ENCODE measurements around the gene ACTR3.

The ACTR3 gene

DNA sequence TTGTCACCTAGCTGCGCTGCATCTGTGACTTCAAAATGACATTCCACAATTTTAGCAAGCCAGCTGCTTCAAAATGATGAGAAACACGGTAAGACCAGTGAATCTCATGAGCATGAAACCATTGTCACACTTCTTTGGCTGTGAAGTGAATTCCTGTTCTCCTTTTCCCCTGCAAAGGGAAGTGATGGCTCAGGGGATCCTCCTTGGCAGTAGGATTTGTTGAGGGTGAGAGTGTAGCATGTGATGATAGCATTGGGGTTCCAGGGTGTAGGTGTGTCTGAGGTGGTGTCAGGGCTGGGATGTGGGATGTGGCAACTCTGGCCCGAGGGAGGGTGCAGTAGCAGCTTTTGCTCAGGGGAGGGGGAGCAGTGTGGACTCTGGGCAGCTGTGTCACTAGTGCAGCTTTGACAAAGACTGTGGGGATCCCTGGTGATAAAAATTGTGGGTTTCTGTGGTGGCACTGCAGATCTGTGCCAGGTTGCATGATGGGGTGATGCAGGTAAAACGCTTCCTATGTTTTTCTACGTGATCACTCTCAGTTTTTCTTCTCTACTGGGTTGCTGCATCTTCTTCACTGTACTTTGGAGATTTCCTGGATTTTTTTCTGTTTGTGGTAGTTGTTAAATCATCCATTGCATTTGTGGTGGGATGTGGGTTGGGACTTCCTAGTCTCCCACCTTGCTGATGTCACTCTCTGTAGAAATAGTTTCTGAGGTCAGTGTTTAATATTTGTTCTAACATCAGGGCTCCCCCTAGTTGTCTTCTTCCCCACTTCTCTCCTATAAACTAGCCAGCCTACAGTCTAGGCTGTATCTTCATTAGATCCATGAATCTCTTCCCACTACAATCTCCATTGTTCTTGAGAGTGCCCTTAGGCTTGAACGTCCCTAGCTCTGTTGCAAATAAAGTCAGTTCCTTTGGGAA is 107.0 kb downstream of the ACTR3 start:
- Histone ChIP-seq H3K36me3 (ENCODE audit: control insufficient read depth in 4 of 4, insufficient read depth in 4 of 4, low read length in 3 of 4) (no peaks in the 10 kb centered on the region), H3K4me1 (ENCODE audit: control extremely low read depth in 1 of 4, control insufficient read depth in 4 of 4, insufficient read depth in 4 of 4, low read length in 3 of 4) (no peaks in the 10 kb centered on the region), H3K4me3 (ENCODE audit: control insufficient read depth in 1 of 7, extremely low read depth in 1 of 7, insufficient read depth in 4 of 7, low read depth in 2 of 7, low read length in 6 of 7) (no peak overlapping the region), H3K27me3 (replicated peaks in 2 of 5; ENCODE audit: control insufficient read depth in 4 of 5, insufficient read depth in 5 of 5, low read length in 4 of 5) (peaks cover 0 to 5% (median 1%) of the 10 kb centered on the region in 5 experiments), H3K9me3 (ENCODE audit: control extremely low read depth in 1 of 5, control insufficient read depth in 4 of 5, insufficient read depth in 2 of 5, low read depth in 1 of 5, low read length in 4 of 5) (no peaks in the 10 kb centered on the region), H3K27ac (ENCODE audit: insufficient read depth in 1 of 2, low read depth in 1 of 2, low read length in 2 of 2, poor library complexity in 1 of 2, severe bottlenecking in 2 of 2) (no peak overlapping the region)
- POLR2A ChIA-PET = no interaction called here
- CTCF ChIA-PET = no interaction called here
- no peak for DNase-seq
- WGBS (ENCODE audit: insufficient coverage) = 67% methylated on average over 3 of the region's 6 CpGs

GRCh38 chr2:114001152-114001551 is 111.3 kb downstream of the ACTR3 start:
- ChIA-PET CTCF (no interaction called here), POLR2A (no interaction called here)
- 82% methylated on average over 3 of the region's 5 CpGs for WGBS (ENCODE audit: insufficient coverage)

GRCh38 chr2:114001937-114002336 is 112.0 kb downstream of the ACTR3 start:
- POLR2A ChIA-PET = no interaction called here
- no peak overlapping the region for H3K4me3 ChIP-seq (ENCODE audit: control insufficient read depth in 1 of 7, extremely low read depth in 1 of 7, insufficient read depth in 4 of 7, low read depth in 2 of 7, low read length in 6 of 7)
- H3K27ac ChIP-seq (ENCODE audit: insufficient read depth in 1 of 2, low read depth in 1 of 2, low read length in 2 of 2, poor library complexity in 1 of 2, severe bottlenecking in 2 of 2) = no peak overlapping the region
- CTCF ChIA-PET = no interaction called here
- H3K9me3 ChIP-seq (ENCODE audit: control extremely low read depth in 1 of 5, control insufficient read depth in 4 of 5, insufficient read depth in 2 of 5, low read depth in 1 of 5, low read length in 4 of 5) = no peaks in the 10 kb centered on the region
- peaks cover 0 to 6% (median 2%) of the 10 kb centered on the region in 5 experiments for H3K27me3 ChIP-seq (replicated peaks in 2 of 5; ENCODE audit: control insufficient read depth in 4 of 5, insufficient read depth in 5 of 5, low read length in 4 of 5)
- WGBS (ENCODE audit: insufficient coverage) = 100% methylated on average over 2 of the region's 2 CpGs
- H3K4me1 ChIP-seq (ENCODE audit: control extremely low read depth in 1 of 4, control insufficient read depth in 4 of 4, insufficient read depth in 4 of 4, low read length in 3 of 4) = no peaks in the 10 kb centered on the region
- H3K36me3 ChIP-seq (ENCODE audit: control insufficient read depth in 4 of 4, insufficient read depth in 4 of 4, low read length in 3 of 4) = no peaks in the 10 kb centered on the region
- no peak for DNase-seq

More at GRCh38 chr2:114001152-114001551, 111.3 kb downstream of the ACTR3 start:
- H3K27me3 ChIP-seq (replicated peaks in 2 of 5; ENCODE audit: control insufficient read depth in 4 of 5, insufficient read depth in 5 of 5, low read length in 4 of 5) = peaks cover 0 to 5% (median 2%) of the 10 kb centered on the region in 5 experiments
- H3K27ac ChIP-seq (ENCODE audit: insufficient read depth in 1 of 2, low read depth in 1 of 2, low read length in 2 of 2, poor library complexity in 1 of 2, severe bottlenecking in 2 of 2) = no peak overlapping the region
- H3K4me1 ChIP-seq (ENCODE audit: control extremely low read depth in 1 of 4, control insufficient read depth in 4 of 4, insufficient read depth in 4 of 4, low read length in 3 of 4) = no peaks in the 10 kb centered on the region
- H3K9me3 ChIP-seq (ENCODE audit: control extremely low read depth in 1 of 5, control insufficient read depth in 4 of 5, insufficient read depth in 2 of 5, low read depth in 1 of 5, low read length in 4 of 5) = no peaks in the 10 kb centered on the region
- DNase-seq = no peak
- no peaks in the 10 kb centered on the region for H3K36me3 ChIP-seq (ENCODE audit: control insufficient read depth in 4 of 4, insufficient read depth in 4 of 4, low read length in 3 of 4)
- H3K4me3 ChIP-seq (ENCODE audit: control insufficient read depth in 1 of 7, extremely low read depth in 1 of 7, insufficient read depth in 4 of 7, low read depth in 2 of 7, low read length in 6 of 7) = no peak overlapping the region

GRCh38 chr2:114005110-114005783 is 115.4 kb downstream of the ACTR3 start:
- Histone ChIP-seq H3K4me3 (ENCODE audit: control insufficient read depth in 1 of 7, extremely low read depth in 1 of 7, insufficient read depth in 4 of 7, low read depth in 2 of 7, low read length in 6 of 7) (no peak overlapping the region), H3K27me3 (replicated peaks in 2 of 5; ENCODE audit: control insufficient read depth in 4 of 5, insufficient read depth in 5 of 5, low read length in 4 of 5) (peaks cover 0 to 4% (median 2%) of the 10 kb centered on the region in 5 experiments), H3K9me3 (ENCODE audit: control extremely low read depth in 1 of 5, control insufficient read depth in 4 of 5, insufficient read depth in 2 of 5, low read depth in 1 of 5, low read length in 4 of 5) (no peaks in the 10 kb centered on the region), H3K27ac (ENCODE audit: insufficient read depth in 1 of 2, low read depth in 1 of 2, low read length in 2 of 2, poor library complexity in 1 of 2, severe bottlenecking in 2 of 2) (no peak overlapping the region), H3K36me3 (ENCODE audit: control insufficient read depth in 4 of 4, insufficient read depth in 4 of 4, low read length in 3 of 4) (no peaks in the 10 kb centered on the region), H3K4me1 (ENCODE audit: control extremely low read depth in 1 of 4, control insufficient read depth in 4 of 4, insufficient read depth in 4 of 4, low read length in 3 of 4) (no peaks in the 10 kb centered on the region)
- no CpG with 5 or more reads among the region's 5 CpGs for WGBS (ENCODE audit: insufficient coverage)
- ChIA-PET CTCF (no interaction called here), POLR2A (no interaction called here)
- DNase-seq = no peak

DNA sequence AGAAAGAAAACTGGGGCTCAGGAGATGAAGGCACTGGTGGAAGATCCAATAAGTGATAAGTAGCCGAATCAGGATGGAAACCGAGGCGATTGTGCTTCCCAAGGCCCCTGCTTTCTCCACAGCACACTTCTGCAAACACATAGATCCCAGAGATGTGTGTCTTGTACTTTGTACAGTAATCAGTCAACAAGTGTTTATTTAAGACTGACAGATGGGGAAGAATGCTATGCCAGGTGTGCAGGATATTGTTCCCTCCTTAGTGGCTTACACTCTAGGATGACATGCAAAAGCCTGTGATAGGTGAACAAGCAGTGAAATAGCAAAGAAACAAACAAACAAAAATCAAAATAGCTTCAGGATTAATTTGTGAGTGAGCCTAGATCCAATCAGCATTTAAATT is 116.6 kb downstream of the ACTR3 start:
- Histone ChIP-seq H3K4me1 (ENCODE audit: control extremely low read depth in 1 of 4, control insufficient read depth in 4 of 4, insufficient read depth in 4 of 4, low read length in 3 of 4) (no peaks in the 10 kb centered on the region), H3K4me3 (ENCODE audit: control insufficient read depth in 1 of 7, extremely low read depth in 1 of 7, insufficient read depth in 4 of 7, low read depth in 2 of 7, low read length in 6 of 7) (no peak overlapping the region), H3K9me3 (ENCODE audit: control extremely low read depth in 1 of 5, control insufficient read depth in 4 of 5, insufficient read depth in 2 of 5, low read depth in 1 of 5, low read length in 4 of 5) (no peaks in the 10 kb centered on the region), H3K27ac (ENCODE audit: insufficient read depth in 1 of 2, low read depth in 1 of 2, low read length in 2 of 2, poor library complexity in 1 of 2, severe bottlenecking in 2 of 2) (no peak overlapping the region), H3K27me3 (replicated peaks in 2 of 5; ENCODE audit: control insufficient read depth in 4 of 5, insufficient read depth in 5 of 5, low read length in 4 of 5) (peaks cover 0 to 4% (median 2%) of the 10 kb centered on the region in 5 experiments), H3K36me3 (ENCODE audit: control insufficient read depth in 4 of 4, insufficient read depth in 4 of 4, low read length in 3 of 4) (no peaks in the 10 kb centered on the region)
- ChIA-PET CTCF (no interaction called here), POLR2A (no interaction called here)
- WGBS (ENCODE audit: insufficient coverage) = no CpG with 5 or more reads among the region's 3 CpGs
- no peak for DNase-seq

- H3K4me1 ChIP-seq (ENCODE audit: control extremely low read depth in 1 of 4, control insufficient read depth in 4 of 4, insufficient read depth in 4 of 4, low read length in 3 of 4) = no peaks in the 10 kb centered on the region
- no CpG with 5 or more reads among the region's 3 CpGs for WGBS (ENCODE audit: insufficient coverage)
- H3K27ac ChIP-seq (ENCODE audit: insufficient read depth in 1 of 2, low read depth in 1 of 2, low read length in 2 of 2, poor library complexity in 1 of 2, severe bottlenecking in 2 of 2) = no peak overlapping the region
- H3K9me3 ChIP-seq (ENCODE audit: control extremely low read depth in 1 of 5, control insufficient read depth in 4 of 5, insufficient read depth in 2 of 5, low read depth in 1 of 5, low read length in 4 of 5) = no peaks in the 10 kb centered on the region
- ChIA-PET CTCF (no interaction called here), POLR2A (no interaction called here)
- H3K27me3 ChIP-seq (replicated peaks in 2 of 5; ENCODE audit: control insufficient read depth in 4 of 5, insufficient read depth in 5 of 5, low read length in 4 of 5) = peaks cover 0 to 4% (median 2%) of the 10 kb centered on the region in 5 experiments
- no peak overlapping the region for H3K4me3 ChIP-seq (ENCODE audit: control insufficient read depth in 1 of 7, extremely low read depth in 1 of 7, insufficient read depth in 4 of 7, low read depth in 2 of 7, low read length in 6 of 7)
- H3K36me3 ChIP-seq (ENCODE audit: control insufficient read depth in 4 of 4, insufficient read depth in 4 of 4, low read length in 3 of 4) = no peaks in the 10 kb centered on the region
- DNase-seq = no peak
Observed at GRCh38 chr2:114007436-114007835, 117.5 kb downstream of the ACTR3 start.

DNA sequence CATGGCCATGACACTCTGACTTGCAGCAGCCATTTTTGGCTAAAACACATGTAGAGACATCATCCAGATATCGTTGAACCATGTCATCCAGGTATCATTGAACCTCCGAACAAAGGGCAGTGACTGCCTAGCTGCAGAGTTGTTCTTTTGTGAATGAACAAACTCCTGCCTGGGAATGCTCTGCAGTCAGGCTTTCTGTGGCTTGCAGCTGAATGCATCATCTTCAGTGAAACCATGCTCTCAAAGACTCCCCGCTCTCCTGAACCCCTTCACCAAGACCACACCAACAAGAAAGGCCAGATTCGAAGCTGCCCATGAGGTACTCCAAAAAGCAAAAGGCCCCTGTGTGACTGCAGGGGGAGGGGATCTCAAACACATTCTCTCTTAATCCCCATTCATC is 118.8 kb downstream of the ACTR3 start:
- Histone ChIP-seq H3K4me1 (ENCODE audit: control extremely low read depth in 1 of 4, control insufficient read depth in 4 of 4, insufficient read depth in 4 of 4, low read length in 3 of 4) (no peaks in the 10 kb centered on the region), H3K9me3 (ENCODE audit: control extremely low read depth in 1 of 5, control insufficient read depth in 4 of 5, insufficient read depth in 2 of 5, low read depth in 1 of 5, low read length in 4 of 5) (no peaks in the 10 kb centered on the region), H3K36me3 (ENCODE audit: control insufficient read depth in 4 of 4, insufficient read depth in 4 of 4, low read length in 3 of 4) (no peaks in the 10 kb centered on the region), H3K27me3 (replicated peaks in 2 of 5; ENCODE audit: control insufficient read depth in 4 of 5, insufficient read depth in 5 of 5, low read length in 4 of 5) (peaks cover 0 to 4% (median 2%) of the 10 kb centered on the region in 5 experiments), H3K27ac (ENCODE audit: insufficient read depth in 1 of 2, low read depth in 1 of 2, low read length in 2 of 2, poor library complexity in 1 of 2, severe bottlenecking in 2 of 2) (no peak overlapping the region), H3K4me3 (ENCODE audit: control insufficient read depth in 1 of 7, extremely low read depth in 1 of 7, insufficient read depth in 4 of 7, low read depth in 2 of 7, low read length in 6 of 7) (no peak overlapping the region)
- 93% methylated on average over 2 of the region's 4 CpGs for whole genome bisulfite sequencing (ENCODE audit: insufficient coverage)
- ChIA-PET POLR2A (no interaction called here), CTCF (no interaction called here)
- no peak for DNase-seq

Measured in common myeloid progenitor, CD34-positive (primary cell).